Skeletal muscle tissue (tissue), 4 donors: ENCODE results near the gene TCAP. TPM values are rescaled to one million over a fixed set of nuclear protein-coding genes. Genes with fewer than 3 reads are reported as not detected.

ENCODE experiments used
- H3K27ac ChIP-seq: one replicate; pipeline ENCODE4 v1.7.0; 2013; ENCODE audit warnings: mild to moderate bottlenecking, low read depth, low read length, inconsistent platforms
- H3K27me3 ChIP-seq, 3 donors: one replicate each; pipeline ENCODE4 v1.7.0; 2013; ENCODE audit warnings: low read length in 3 of 3; ENCODE audit not compliant: control insufficient read depth in 3 of 3, insufficient read depth in 3 of 3
- H3K36me3 ChIP-seq, 3 donors: one replicate each; pipeline ENCODE4 v1.7.0; 2013; ENCODE audit warnings: low read length in 3 of 3; ENCODE audit not compliant: control insufficient read depth in 3 of 3, insufficient read depth in 3 of 3
- H3K4me1 ChIP-seq, 3 donors: one replicate each; pipeline ENCODE4 v1.7.0; 2013; ENCODE audit warnings: low read length in 3 of 3, mild to moderate bottlenecking in 3 of 3; ENCODE audit not compliant: control insufficient read depth in 3 of 3, insufficient read depth in 3 of 3
- H3K4me3 ChIP-seq, 3 donors: one replicate each; pipeline ENCODE4 v1.7.0; 2013; ENCODE audit warnings: low read length in 3 of 3
- H3K9ac ChIP-seq, 3 donors: one replicate each; pipeline ENCODE4 v1.7.0; 2013; ENCODE audit warnings: low read length in 3 of 3, mild to moderate bottlenecking in 3 of 3, moderate library complexity in 2 of 3, low read depth in 1 of 3
- H3K9me3 ChIP-seq, 3 donors: one replicate each; pipeline ENCODE4 v1.7.0; 2013; ENCODE audit warnings: low read length in 3 of 3; ENCODE audit not compliant: control insufficient read depth in 3 of 3
- total RNA-seq: library from RNA; depleted of rRNA; stranded (reverse); fragments of >200 nt; gene quantifications from one replicate; pipeline ENCODE4 v1.2.3, GENCODE V29; 2014
- donor health status: Osteomylitis.

TCAP gene
- total RNA-seq, 1 donor from 2014 or later = 78.8 TPM

DNA sequence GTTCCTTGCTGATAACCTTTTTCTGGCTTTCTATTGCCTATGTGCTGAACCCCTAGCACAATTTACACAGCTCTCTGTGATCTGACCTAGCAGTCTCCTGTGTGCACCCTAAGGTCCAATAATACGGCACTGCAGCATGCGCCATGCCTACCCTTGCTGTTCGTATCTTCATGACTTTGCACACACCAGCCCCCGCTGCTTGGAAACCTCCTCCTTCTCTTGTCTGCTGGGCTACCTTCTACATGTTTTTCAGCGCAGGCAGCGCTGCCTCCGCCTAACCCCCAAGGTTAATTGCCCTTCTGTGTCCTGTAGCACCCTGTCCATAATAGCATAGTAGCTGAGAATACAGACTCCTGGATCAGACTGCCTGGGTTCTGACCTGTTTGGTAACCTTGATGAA lies 26.8 kb upstream of the TCAP start:
- Histone ChIP-seq H3K4me1 (peaks cover 38 to 86% (median 63%) of the 10 kb centered on the region in 3 donors), H3K9me3 (no peaks in the 10 kb centered on the region), H3K36me3 (peaks cover 0 to 2% (median 2%) of the 10 kb centered on the region in 3 donors), H3K27me3 (no peaks in the 10 kb centered on the region), H3K27ac (no peak overlapping the region), H3K4me3 (peak overlapping the region; percentile 89 to 95 (median 94)), H3K9ac (peak overlapping the region; percentile 95 to 97 (median 97))

GRCh38 chr17:39639043-39639442 lies 26.1 kb upstream of the TCAP start:
- H3K27me3 ChIP-seq = no peaks in the 10 kb centered on the region
- H3K4me3 ChIP-seq = no peak overlapping the region
- no peak overlapping the region for H3K27ac ChIP-seq
- peaks cover 38 to 93% (median 63%) of the 10 kb centered on the region in 3 donors for H3K4me1 ChIP-seq
- H3K36me3 ChIP-seq = peaks cover 0 to 2% (median 2%) of the 10 kb centered on the region in 3 donors
- H3K9me3 ChIP-seq = no peaks in the 10 kb centered on the region
- peak overlapping the region in 1 of 3 donors; percentile 57 for H3K9ac ChIP-seq

- peaks cover 0 to 2% (median 2%) of the 10 kb centered on the region in 3 donors for H3K36me3 ChIP-seq
- H3K9ac ChIP-seq = peak overlapping the region in 2 of 3 donors; percentile 14 to 57
- H3K4me1 ChIP-seq = peaks cover 38 to 90% (median 62%) of the 10 kb centered on the region in 3 donors
- no peaks in the 10 kb centered on the region for H3K27me3 ChIP-seq
- no peak overlapping the region for H3K4me3 ChIP-seq
- H3K27ac ChIP-seq = no peak overlapping the region
- no peaks in the 10 kb centered on the region for H3K9me3 ChIP-seq
Observed at GRCh38 chr17:39639566-39640458, 25.3 kb upstream of the TCAP start.

DNA sequence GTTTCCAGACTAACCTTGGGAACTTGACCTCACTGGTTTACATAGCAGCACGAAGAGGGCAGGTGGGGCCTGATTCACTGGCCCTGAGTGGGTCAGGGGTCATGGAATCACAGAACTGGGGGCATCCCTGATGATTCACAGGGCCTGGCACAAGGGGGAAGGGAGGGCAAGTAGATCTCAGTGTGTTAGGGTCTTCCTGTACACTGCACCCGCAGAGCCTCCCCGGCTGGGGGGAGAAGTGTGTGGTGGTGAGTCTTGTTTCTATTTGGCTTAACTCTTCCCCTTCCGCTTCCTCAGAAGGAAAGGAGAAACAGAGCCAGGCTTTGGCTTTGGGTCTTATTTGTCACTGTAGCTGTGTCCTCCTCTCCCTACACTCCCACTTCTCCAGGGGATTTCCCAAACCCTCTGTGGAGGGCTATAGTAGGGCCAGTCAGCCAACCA lies 24.5 kb upstream of the TCAP start:
- Histone ChIP-seq H3K9me3 (no peaks in the 10 kb centered on the region), H3K4me1 (peaks cover 38 to 84% (median 62%) of the 10 kb centered on the region in 3 donors), H3K9ac (peak overlapping the region in 1 of 3 donors; percentile 25), H3K27ac (no peak overlapping the region), H3K36me3 (peaks cover 0 to 2% (median 2%) of the 10 kb centered on the region in 3 donors), H3K27me3 (no peaks in the 10 kb centered on the region), H3K4me3 (no peak overlapping the region)

DNA sequence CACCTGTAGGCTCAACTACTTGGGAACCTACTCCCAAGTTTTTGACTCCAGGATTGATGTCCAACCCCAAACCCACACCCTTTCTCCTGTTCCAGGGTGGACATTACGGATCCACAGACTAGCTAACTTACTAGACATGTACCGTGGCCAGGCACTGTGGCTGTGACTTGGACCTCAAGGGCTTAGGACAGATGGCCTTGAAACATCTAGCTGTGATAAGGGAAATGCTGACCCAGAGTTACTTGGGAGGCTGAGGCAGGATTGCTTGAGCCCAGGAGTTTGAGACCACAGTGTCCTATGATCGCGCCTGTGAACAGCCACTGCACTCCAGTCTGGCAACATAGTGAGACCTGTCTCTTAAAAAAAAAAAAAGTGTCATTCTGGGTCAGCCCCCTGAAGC lies 24.1 kb upstream of the TCAP start:
- H3K4me1 ChIP-seq = peaks cover 35 to 79% (median 60%) of the 10 kb centered on the region in 3 donors
- no peaks in the 10 kb centered on the region for H3K9me3 ChIP-seq
- H3K36me3 ChIP-seq = peaks cover 0 to 2% (median 2%) of the 10 kb centered on the region in 3 donors
- H3K9ac ChIP-seq = peak overlapping the region in 2 of 3 donors; percentile 25 to 27
- no peak overlapping the region for H3K27ac ChIP-seq
- H3K4me3 ChIP-seq = no peak overlapping the region
- no peaks in the 10 kb centered on the region for H3K27me3 ChIP-seq

DNA sequence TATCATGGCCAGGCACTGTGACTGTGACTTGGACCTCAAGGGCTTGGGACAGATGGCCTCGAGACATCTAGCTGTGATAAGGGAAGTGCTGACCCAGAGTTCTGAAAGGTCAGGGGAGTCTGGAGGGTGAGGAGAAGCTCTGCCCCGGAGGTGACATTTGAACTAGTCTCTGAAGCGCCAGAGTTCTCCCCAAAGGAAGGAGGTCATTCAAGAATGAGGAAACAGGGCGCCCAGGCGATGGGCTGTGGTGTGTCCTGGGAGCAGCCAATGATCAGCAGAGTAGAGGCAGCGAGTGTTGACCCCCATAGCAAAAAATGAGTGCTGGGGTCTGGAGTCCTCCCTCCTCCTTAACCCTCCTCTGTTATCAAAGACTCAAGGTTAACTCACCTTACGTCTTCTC lies 23.3 kb upstream of the TCAP start:
- no peaks in the 10 kb centered on the region for H3K27me3 ChIP-seq
- H3K4me1 ChIP-seq = peaks cover 29 to 71% (median 54%) of the 10 kb centered on the region in 3 donors
- H3K9ac ChIP-seq = peak overlapping the region in 1 of 3 donors; percentile 50
- H3K9me3 ChIP-seq = no peaks in the 10 kb centered on the region
- H3K27ac ChIP-seq = no peak overlapping the region
- no peak overlapping the region for H3K4me3 ChIP-seq
- H3K36me3 ChIP-seq = peaks cover 0 to 2% (median 2%) of the 10 kb centered on the region in 3 donors

DNA sequence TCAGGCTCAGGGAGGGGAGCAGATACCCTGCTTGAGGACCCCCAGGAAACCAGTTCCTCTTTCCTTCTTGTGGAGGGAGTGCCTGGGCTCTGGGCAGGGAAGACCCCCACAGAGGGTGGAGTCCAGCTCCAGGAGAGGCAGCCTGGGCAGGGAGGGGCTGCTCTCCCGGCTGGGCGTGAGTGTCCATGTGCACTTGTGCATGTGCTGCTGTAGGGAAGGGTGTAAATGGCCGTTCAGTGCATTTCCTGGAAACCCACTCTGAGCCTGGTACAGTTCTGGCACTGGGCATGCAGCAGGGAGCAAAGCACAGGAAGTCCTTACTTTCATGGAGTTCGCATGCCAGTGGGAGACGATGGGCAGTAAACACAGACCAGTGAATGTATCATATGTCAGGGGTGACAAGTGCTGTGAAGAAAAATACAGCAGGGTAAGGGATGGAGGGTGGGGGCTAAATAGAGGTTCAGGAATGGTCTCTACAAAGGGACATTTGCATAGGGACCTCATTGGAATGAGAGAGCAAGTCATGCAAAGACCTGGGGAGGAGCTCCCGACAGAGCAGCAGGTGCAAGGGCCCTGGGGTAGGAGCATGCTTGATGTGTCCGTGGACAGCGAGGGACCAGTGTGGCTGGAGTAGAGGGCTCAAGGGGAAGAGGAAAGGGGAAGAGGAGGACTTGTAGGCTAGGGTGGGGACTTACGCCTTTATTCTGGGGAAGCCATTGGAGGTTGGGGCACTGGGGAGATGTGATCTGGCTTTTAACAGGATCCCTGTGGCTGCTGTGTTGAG lies 22.7 kb upstream of the TCAP start:
- Histone ChIP-seq H3K27me3 (no peaks in the 10 kb centered on the region), H3K4me1 (peaks cover 29 to 66% (median 54%) of the 10 kb centered on the region in 3 donors), H3K27ac (no peak overlapping the region), H3K4me3 (no peak overlapping the region), H3K9me3 (no peaks in the 10 kb centered on the region), H3K9ac (peak overlapping the region in 1 of 3 donors; percentile 50), H3K36me3 (peaks cover 0 to 2% (median 2%) of the 10 kb centered on the region in 3 donors)

- Histone ChIP-seq H3K9ac (no peak overlapping the region), H3K27ac (no peak overlapping the region), H3K4me1 (peaks cover 22 to 58% (median 46%) of the 10 kb centered on the region in 3 donors), H3K27me3 (no peaks in the 10 kb centered on the region), H3K36me3 (peaks cover 0 to 2% (median under 1%) of the 10 kb centered on the region in 3 donors), H3K9me3 (no peaks in the 10 kb centered on the region), H3K4me3 (no peak overlapping the region)
Observed at GRCh38 chr17:39643271-39643670, 21.9 kb upstream of the TCAP start.

GRCh38 chr17:39647256-39647655 lies 17.9 kb upstream of the TCAP start:
- Histone ChIP-seq H3K27me3 (no peaks in the 10 kb centered on the region), H3K4me3 (no peak overlapping the region), H3K4me1 (peaks cover 2 to 27% (median 15%) of the 10 kb centered on the region in 3 donors), H3K9me3 (no peaks in the 10 kb centered on the region), H3K27ac (no peak overlapping the region), H3K9ac (no peak overlapping the region), H3K36me3 (peaks cover 0 to 2% (median 0%) of the 10 kb centered on the region in 3 donors)
